Trophoblast cell (in vitro differentiated cells and primary cell): Measurements from ENCODE around the gene PSTK.

Source experiments
- DNase-seq, 2 donors: peaks; one replicate each; pipeline ENCODE4 v3.0.0-alpha.2; 2016
- H2AFZ ChIP-seq: 2 replicates; pipeline ENCODE4 v1.6.1; 2013; ENCODE audit warnings: low read length, moderate library complexity, mild to moderate bottlenecking; ENCODE audit not compliant: insufficient read depth, poor library complexity
- H2AK5ac ChIP-seq: 2 replicates; pipeline ENCODE4 v1.6.1; 2013; ENCODE audit warnings: mild to moderate bottlenecking, low read length
- H2BK120ac ChIP-seq: 2 replicates; pipeline ENCODE4 v1.6.1; 2013; ENCODE audit warnings: low read length, mild to moderate bottlenecking, moderate library complexity; ENCODE audit not compliant: insufficient read depth, poor library complexity
- H2BK12ac ChIP-seq: 2 replicates; pipeline ENCODE4 v1.6.1; 2013; ENCODE audit warnings: mild to moderate bottlenecking, low read length, moderate library complexity
- H2BK5ac ChIP-seq: 2 replicates; pipeline ENCODE4 v1.6.1; 2013; ENCODE audit warnings: low read length, low read depth, moderate library complexity, mild to moderate bottlenecking; ENCODE audit not compliant: poor library complexity
- H3K14ac ChIP-seq: 2 replicates; pipeline ENCODE4 v1.6.1; 2013; ENCODE audit warnings: mild to moderate bottlenecking, low read length
- H3K18ac ChIP-seq: 2 replicates; pipeline ENCODE4 v1.6.1; 2013; ENCODE audit warnings: mild to moderate bottlenecking, low read length
- H3K23ac ChIP-seq: 2 replicates; pipeline ENCODE4 v1.6.1; 2013; ENCODE audit warnings: low read length
- H3K27ac ChIP-seq: 2 replicates; pipeline ENCODE4 v1.5.1; 2013; ENCODE audit warnings: low read depth, mild to moderate bottlenecking, inconsistent platforms, low read length, moderate library complexity
- H3K27me3 ChIP-seq: 2 replicates; pipeline ENCODE4 v1.6.1; 2013; ENCODE audit warnings: inconsistent platforms, mild to moderate bottlenecking, low read length, moderate library complexity; ENCODE audit not compliant: insufficient read depth
- H3K36me3 ChIP-seq, 2 experiments: 1 replicate in 1 of 2; 2 replicates in 1 of 2; pipeline ENCODE4 v1.6.1; 2013; ENCODE audit warnings: low read length in 2 of 2, mild to moderate bottlenecking in 2 of 2, moderate library complexity in 1 of 2; ENCODE audit not compliant: insufficient read depth in 2 of 2, control insufficient read depth in 1 of 2
- H3K4ac ChIP-seq: 2 replicates; pipeline ENCODE4 v1.6.1; 2013; ENCODE audit warnings: low read depth, mild to moderate bottlenecking, low read length, moderate library complexity
- H3K4me1 ChIP-seq, 2 experiments: 1 replicate in 1 of 2; 2 replicates in 1 of 2; pipeline ENCODE4 v1.6.1; 2013; ENCODE audit warnings: low read length in 2 of 2, mild to moderate bottlenecking in 2 of 2, moderate library complexity in 1 of 2; ENCODE audit not compliant: insufficient read depth in 2 of 2, control insufficient read depth in 1 of 2
- H3K4me2 ChIP-seq: 2 replicates; pipeline ENCODE4 v1.6.1; 2013; ENCODE audit warnings: inconsistent platforms, mild to moderate bottlenecking, low read length, moderate library complexity
- H3K4me3 ChIP-seq: 2 replicates; pipeline ENCODE4 v1.5.1; 2013; ENCODE audit warnings: mild to moderate bottlenecking, low read depth, low read length, inconsistent platforms
- H3K79me1 ChIP-seq: one replicate; pipeline ENCODE4 v1.6.1; 2013; ENCODE audit warnings: low read length
- H3K79me2 ChIP-seq: 2 replicates; pipeline ENCODE4 v1.6.1; 2013; ENCODE audit warnings: low read length, mild to moderate bottlenecking; ENCODE audit not compliant: control insufficient read depth, insufficient read depth, poor library complexity
- H3K9ac ChIP-seq: 2 replicates; pipeline ENCODE4 v1.6.1; 2013; ENCODE audit warnings: mild to moderate bottlenecking, low read length
- H3K9me3 ChIP-seq: 2 replicates; pipeline ENCODE4 v1.6.1; 2013; ENCODE audit warnings: low read depth, mild to moderate bottlenecking, control low read depth, inconsistent platforms, low read length; ENCODE audit not compliant: insufficient read depth
- H4K12ac ChIP-seq: 2 replicates; pipeline ENCODE4 v1.6.1; 2013; ENCODE audit warnings: low read depth, mild to moderate bottlenecking, low read length, moderate library complexity
- H4K8ac ChIP-seq: 2 replicates; pipeline ENCODE4 v1.6.1; 2013; ENCODE audit warnings: low read depth, mild to moderate bottlenecking, low read length, moderate library complexity
- H4K91ac ChIP-seq: one replicate; pipeline ENCODE4 v1.6.1; 2013; ENCODE audit warnings: low read depth, mild to moderate bottlenecking, low read length, moderate library complexity
- WGBS: extraction: QIAGEN DNeasy Blood & Tissue Kit; methylation state at CpG from one replicate; pipeline ENCODE4 v1.1.7; 2013; ENCODE audit warnings: missing lambda C conversion rate; ENCODE audit not compliant: insufficient read length, insufficient coverage; ENCODE audit errors: extremely low coverage; 5-methylcytosine and 5-hydroxymethylcytosine counted together

The PSTK gene

GRCh38 chr10:123035467-123036086, 55.4 kb downstream of the PSTK start:
- no peak overlapping the region for H2BK12ac ChIP-seq
- no peak overlapping the region for H2BK120ac ChIP-seq
- no peaks in the 10 kb centered on the region for H3K27me3 ChIP-seq
- H3K4me1 ChIP-seq, result no peaks in the 10 kb centered on the region
- H3K4me3 ChIP-seq, result peak overlapping the region; percentile 54
- no CpG with 5 or more reads among the region's 8 CpGs for WGBS
- no peaks in the 10 kb centered on the region for H3K9me3 ChIP-seq
- no peak for DNase-seq
- H3K9ac ChIP-seq, result peak overlapping the region; percentile 1
- H3K18ac ChIP-seq, result no peak overlapping the region
- H4K91ac ChIP-seq, result no peak overlapping the region
- H3K23ac ChIP-seq, result peak overlapping the region; percentile 68
- no peak overlapping the region for H2AFZ ChIP-seq
- no peak overlapping the region for H2AK5ac ChIP-seq
- no peaks in the 10 kb centered on the region for H3K36me3 ChIP-seq
- H3K4ac ChIP-seq, result no peak overlapping the region
- H3K79me1 ChIP-seq, result no peaks in the 10 kb centered on the region
- H3K14ac ChIP-seq, result no peak overlapping the region
- no peak overlapping the region for H3K4me2 ChIP-seq
- no peak overlapping the region for H4K8ac ChIP-seq
- H3K79me2 ChIP-seq, result no peaks in the 10 kb centered on the region
- H4K12ac ChIP-seq, result no peak overlapping the region
- no peak overlapping the region for H3K27ac ChIP-seq
- H2BK5ac ChIP-seq, result no peak overlapping the region

- H3K4me3 ChIP-seq, result no peak overlapping the region
- no peaks in the 10 kb centered on the region for H3K27me3 ChIP-seq
- H3K18ac ChIP-seq, result no peak overlapping the region
- H3K79me2 ChIP-seq, result no peaks in the 10 kb centered on the region
- H3K4me2 ChIP-seq, result no peak overlapping the region
- no peak overlapping the region for H3K9ac ChIP-seq
- no peak overlapping the region for H4K8ac ChIP-seq
- peak overlapping the region; percentile 73 for H3K23ac ChIP-seq
- H2BK5ac ChIP-seq, result no peak overlapping the region
- H3K4ac ChIP-seq, result no peak overlapping the region
- no peak overlapping the region for H4K91ac ChIP-seq
- no peak overlapping the region for H2BK12ac ChIP-seq
- no peaks in the 10 kb centered on the region for H3K9me3 ChIP-seq
- no peak overlapping the region for H2BK120ac ChIP-seq
- no peak overlapping the region for H3K27ac ChIP-seq
- no peaks in the 10 kb centered on the region for H3K4me1 ChIP-seq
- DNase-seq, result no peak
- H3K79me1 ChIP-seq, result no peaks in the 10 kb centered on the region
- no peak overlapping the region for H4K12ac ChIP-seq
- H3K14ac ChIP-seq, result no peak overlapping the region
- no peaks in the 10 kb centered on the region for H3K36me3 ChIP-seq
- no peak overlapping the region for H2AK5ac ChIP-seq
- H2AFZ ChIP-seq, result no peak overlapping the region
- WGBS, result no CpG with 5 or more reads among the region's 18 CpGs
Measured at GRCh38 chr10:123038782-123039631, 58.8 kb downstream of the PSTK start.

GRCh38 chr10:123039632-123039930, 59.4 kb downstream of the PSTK start:
- Histone ChIP-seq H3K9me3 (no peaks in the 10 kb centered on the region), H3K4ac (no peak overlapping the region), H3K9ac (no peak overlapping the region), H3K27ac (no peak overlapping the region), H2AFZ (no peak overlapping the region), H3K36me3 (no peaks in the 10 kb centered on the region), H2BK5ac (no peak overlapping the region), H4K91ac (no peak overlapping the region), H4K12ac (no peak overlapping the region), H3K23ac (no peak overlapping the region), H3K14ac (no peak overlapping the region), H3K4me3 (no peak overlapping the region), H3K27me3 (no peaks in the 10 kb centered on the region), H3K4me2 (no peak overlapping the region), H3K79me1 (no peaks in the 10 kb centered on the region), H3K4me1 (no peaks in the 10 kb centered on the region), H3K79me2 (no peaks in the 10 kb centered on the region), H2AK5ac (no peak overlapping the region), H3K18ac (no peak overlapping the region), H2BK12ac (no peak overlapping the region), H2BK120ac (no peak overlapping the region), H4K8ac (no peak overlapping the region)
- DNase-seq, result no peak
